ENCODE results near the gene ABCC6. TPM values are rescaled to one million over a fixed set of nuclear protein-coding genes. Genes with fewer than 3 reads are reported as not detected.
"Not testable (repeated sequence)": the region's sequence is repeated elsewhere in the genome, so short reads cannot be mapped to it uniquely, and the experiment has no call there.

The ABCC6 gene
- total RNA-seq, 1 donor from 2014 or later: 3.0 TPM

DNA sequence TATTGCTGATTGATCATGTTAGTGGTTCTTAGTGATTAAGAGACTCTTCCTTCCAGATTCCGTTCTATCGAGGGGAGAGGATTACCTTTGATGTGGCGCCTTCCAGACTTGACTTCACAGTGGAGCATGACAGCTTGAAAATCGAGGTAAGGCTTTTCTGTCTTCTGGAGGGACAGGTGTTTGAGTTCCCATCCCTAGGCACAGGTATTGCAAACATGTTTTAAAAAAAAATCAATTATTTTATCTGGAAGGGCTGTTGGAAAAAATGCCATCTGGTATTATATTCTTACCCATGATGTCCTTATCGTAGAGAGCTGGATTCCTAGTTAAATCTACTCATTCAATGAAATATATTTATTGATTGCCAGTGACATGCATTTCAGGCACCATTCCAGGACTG lies 29.1 kb upstream of the ABCC6 start:
- not testable (repeated sequence) for H3K36me3 ChIP-seq (ENCODE audit: insufficient read depth, low read length); H3K36me3 Mint-ChIP-seq (ENCODE audit: low read depth, unreplicated experiment); H3K27me3 Mint-ChIP-seq (ENCODE audit: low read depth, unreplicated experiment); H4K20me1 ChIP-seq (ENCODE audit: insufficient read depth, low read length); H3K27me3 ChIP-seq (ENCODE audit: insufficient read depth, low read length); H3K27ac Mint-ChIP-seq (ENCODE audit: unreplicated experiment); H3K4me3 Mint-ChIP-seq (ENCODE audit: unreplicated experiment); DNase-seq (ENCODE audit: low read depth); H2AFZ ChIP-seq (ENCODE audit: low read depth, low read length); H3K4me2 ChIP-seq (ENCODE audit: low read length); H3K4me1 ChIP-seq (ENCODE audit: insufficient read depth, low read length); H3K9ac ChIP-seq (ENCODE audit: low read length); H3K9me3 ChIP-seq (ENCODE audit: insufficient read depth, low read depth, low read length); H3K4me1 Mint-ChIP-seq (ENCODE audit: low read depth, unreplicated experiment); FAIRE-seq; H3K4me3 ChIP-seq (ENCODE audit: insufficient read depth, low read depth, low read length); H3K9me3 Mint-ChIP-seq (ENCODE audit: unreplicated experiment); H3K79me2 ChIP-seq (ENCODE audit: insufficient read depth, low read length); H3K27ac ChIP-seq (ENCODE audit: low read depth, low read length)

DNA sequence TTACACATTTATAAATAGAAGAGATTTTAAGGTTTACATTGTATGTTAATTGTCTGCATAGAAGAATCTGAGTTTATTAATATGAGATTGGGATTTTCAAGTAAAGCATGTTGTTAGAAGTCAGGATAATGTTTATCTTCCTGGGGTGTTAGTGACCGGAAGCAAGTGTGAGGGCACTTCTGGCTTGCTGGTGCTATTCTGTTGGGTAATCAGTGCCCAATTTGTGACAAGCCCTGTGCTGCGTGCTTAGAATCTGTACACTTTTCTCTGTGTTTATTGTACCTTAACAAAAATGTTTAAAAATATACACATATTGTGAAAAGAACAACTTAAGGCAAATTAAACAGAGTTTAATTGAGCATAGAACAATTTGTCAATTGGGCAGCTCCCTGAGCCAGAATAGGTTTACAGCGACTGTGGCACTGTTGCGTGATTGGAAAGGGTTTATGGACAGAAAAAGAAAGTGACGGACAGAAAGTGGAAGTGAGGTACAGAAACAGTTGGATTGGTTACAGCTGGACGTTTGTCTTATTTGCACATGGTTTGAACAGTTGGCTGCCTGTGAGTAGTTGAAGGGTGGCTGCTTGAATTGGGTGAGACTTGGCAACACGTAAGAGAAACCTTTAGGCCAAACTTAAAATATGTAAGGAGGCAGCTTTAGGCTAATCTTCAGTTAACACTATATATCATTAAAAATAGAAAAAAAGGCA lies 26.5 kb upstream of the ABCC6 start:
- H3K4me1 Mint-ChIP-seq (ENCODE audit: low read depth, unreplicated experiment); FAIRE-seq; H3K27me3 Mint-ChIP-seq (ENCODE audit: low read depth, unreplicated experiment): not testable (repeated sequence)

DNA sequence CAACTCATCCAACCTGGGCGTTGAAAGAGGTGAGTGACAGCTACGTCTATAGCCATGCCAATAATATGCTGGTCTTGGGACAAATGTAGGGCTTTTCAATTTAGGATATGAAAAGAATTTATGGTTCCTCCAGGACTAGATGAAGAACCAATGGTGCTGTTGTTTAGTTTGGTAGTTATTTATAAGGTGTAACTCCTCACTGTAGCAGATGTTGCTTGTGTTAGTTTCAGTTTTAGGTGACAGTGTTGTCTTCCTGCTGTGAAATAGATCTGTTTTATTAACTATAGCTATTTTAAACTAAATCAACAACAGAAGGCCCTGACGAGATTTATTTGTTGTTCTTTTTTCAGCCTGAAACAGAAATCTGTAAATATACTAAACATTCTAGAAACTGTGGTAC lies 24.1 kb upstream of the ABCC6 start:
- H2AFZ ChIP-seq (ENCODE audit: low read depth, low read length); H3K27me3 ChIP-seq (ENCODE audit: insufficient read depth, low read length); H4K20me1 ChIP-seq (ENCODE audit: insufficient read depth, low read length); H3K9me3 ChIP-seq (ENCODE audit: insufficient read depth, low read depth, low read length); DNase-seq (ENCODE audit: low read depth); H3K4me1 ChIP-seq (ENCODE audit: insufficient read depth, low read length); H3K27ac Mint-ChIP-seq (ENCODE audit: unreplicated experiment); FAIRE-seq; H3K4me1 Mint-ChIP-seq (ENCODE audit: low read depth, unreplicated experiment); H3K27ac ChIP-seq (ENCODE audit: low read depth, low read length); H3K9ac ChIP-seq (ENCODE audit: low read length); H3K4me3 Mint-ChIP-seq (ENCODE audit: unreplicated experiment); H3K27me3 Mint-ChIP-seq (ENCODE audit: low read depth, unreplicated experiment); H3K36me3 ChIP-seq (ENCODE audit: insufficient read depth, low read length); H3K9me3 Mint-ChIP-seq (ENCODE audit: unreplicated experiment); H3K36me3 Mint-ChIP-seq (ENCODE audit: low read depth, unreplicated experiment); H3K4me2 ChIP-seq (ENCODE audit: low read length); H3K79me2 ChIP-seq (ENCODE audit: insufficient read depth, low read length); H3K4me3 ChIP-seq (ENCODE audit: insufficient read depth, low read depth, low read length): not testable (repeated sequence)

More for the DNA sequence above, 26.5 kb upstream of the ABCC6 start:
- H3K27ac Mint-ChIP-seq (ENCODE audit: unreplicated experiment); DNase-seq (ENCODE audit: low read depth); H3K27me3 ChIP-seq (ENCODE audit: insufficient read depth, low read length); H3K27ac ChIP-seq (ENCODE audit: low read depth, low read length); H3K4me2 ChIP-seq (ENCODE audit: low read length); H3K4me3 ChIP-seq (ENCODE audit: insufficient read depth, low read depth, low read length); H3K79me2 ChIP-seq (ENCODE audit: insufficient read depth, low read length); H3K9ac ChIP-seq (ENCODE audit: low read length); H3K9me3 ChIP-seq (ENCODE audit: insufficient read depth, low read depth, low read length); H3K4me1 ChIP-seq (ENCODE audit: insufficient read depth, low read length); H3K36me3 Mint-ChIP-seq (ENCODE audit: low read depth, unreplicated experiment); H3K9me3 Mint-ChIP-seq (ENCODE audit: unreplicated experiment); H2AFZ ChIP-seq (ENCODE audit: low read depth, low read length); H4K20me1 ChIP-seq (ENCODE audit: insufficient read depth, low read length); H3K36me3 ChIP-seq (ENCODE audit: insufficient read depth, low read length); H3K4me3 Mint-ChIP-seq (ENCODE audit: unreplicated experiment): not testable (repeated sequence)

DNA sequence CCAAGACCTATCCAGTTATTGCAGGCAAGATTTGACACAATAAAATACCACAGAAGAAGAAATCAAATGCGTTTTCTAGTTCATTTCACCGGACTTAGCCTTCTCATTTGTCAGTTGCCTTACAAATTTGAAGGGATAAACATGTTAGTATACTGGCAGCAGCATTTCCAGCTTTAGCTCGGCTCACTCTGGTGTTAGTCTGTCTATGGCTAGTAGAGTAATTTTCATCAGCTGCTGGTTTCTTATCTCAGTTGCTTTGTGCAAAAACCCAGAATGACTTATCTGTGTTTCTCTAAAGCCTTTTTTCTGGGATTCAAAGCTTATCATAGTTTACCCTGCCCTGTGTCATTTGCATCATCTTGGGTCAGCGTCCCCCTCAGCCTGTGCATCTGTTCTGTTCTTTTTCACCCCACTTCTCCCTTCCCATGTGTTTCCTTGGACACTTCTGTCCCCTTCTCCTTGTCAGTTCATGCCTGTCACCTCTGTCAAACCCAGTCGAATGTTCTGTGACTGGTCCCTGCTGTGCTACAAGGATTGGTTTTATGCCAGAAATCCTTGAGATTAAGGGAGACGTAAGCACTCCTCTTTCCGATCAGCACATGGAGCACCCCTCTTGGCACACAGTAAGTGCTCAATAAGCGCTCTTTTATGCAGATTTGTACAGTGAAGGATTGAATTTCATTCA lies 23.4 kb upstream of the ABCC6 start:
- not testable (repeated sequence) for H3K27me3 Mint-ChIP-seq (ENCODE audit: low read depth, unreplicated experiment); DNase-seq (ENCODE audit: low read depth); H3K79me2 ChIP-seq (ENCODE audit: insufficient read depth, low read length); H3K4me1 Mint-ChIP-seq (ENCODE audit: low read depth, unreplicated experiment); H3K4me3 ChIP-seq (ENCODE audit: insufficient read depth, low read depth, low read length); FAIRE-seq; H3K4me3 Mint-ChIP-seq (ENCODE audit: unreplicated experiment); H4K20me1 ChIP-seq (ENCODE audit: insufficient read depth, low read length); H3K27ac ChIP-seq (ENCODE audit: low read depth, low read length); H3K27me3 ChIP-seq (ENCODE audit: insufficient read depth, low read length); H3K27ac Mint-ChIP-seq (ENCODE audit: unreplicated experiment); H2AFZ ChIP-seq (ENCODE audit: low read depth, low read length); H3K9me3 Mint-ChIP-seq (ENCODE audit: unreplicated experiment); H3K36me3 ChIP-seq (ENCODE audit: insufficient read depth, low read length); H3K9me3 ChIP-seq (ENCODE audit: insufficient read depth, low read depth, low read length); H3K4me1 ChIP-seq (ENCODE audit: insufficient read depth, low read length); H3K4me2 ChIP-seq (ENCODE audit: low read length); H3K36me3 Mint-ChIP-seq (ENCODE audit: low read depth, unreplicated experiment); H3K9ac ChIP-seq (ENCODE audit: low read length)

DNA sequence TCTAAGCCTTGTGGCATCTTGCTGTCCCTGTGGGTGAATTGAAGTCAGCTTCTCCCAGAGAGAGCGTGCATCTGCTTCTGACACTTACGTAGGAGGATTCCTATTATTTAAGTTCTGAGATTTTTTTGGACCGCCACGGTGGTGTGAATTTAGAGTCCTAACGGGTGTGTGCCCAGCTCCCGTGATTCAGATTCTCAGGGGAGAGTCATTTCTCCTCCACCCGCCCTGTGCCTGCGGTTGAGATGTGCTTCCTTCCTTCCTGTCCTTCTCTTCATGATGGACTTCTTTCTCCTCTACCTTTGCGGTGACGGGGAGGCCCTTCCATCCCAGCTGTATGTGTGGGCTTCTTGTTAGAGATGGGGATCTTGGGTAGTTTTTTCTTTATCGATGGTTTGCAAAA lies 20.6 kb upstream of the ABCC6 start:
- not testable (repeated sequence) for H3K9ac ChIP-seq (ENCODE audit: low read length); H3K27ac ChIP-seq (ENCODE audit: low read depth, low read length); H3K4me1 Mint-ChIP-seq (ENCODE audit: low read depth, unreplicated experiment); H3K36me3 Mint-ChIP-seq (ENCODE audit: low read depth, unreplicated experiment); H3K4me1 ChIP-seq (ENCODE audit: insufficient read depth, low read length); H3K4me3 Mint-ChIP-seq (ENCODE audit: unreplicated experiment); H2AFZ ChIP-seq (ENCODE audit: low read depth, low read length); FAIRE-seq; H3K9me3 ChIP-seq (ENCODE audit: insufficient read depth, low read depth, low read length); H3K4me3 ChIP-seq (ENCODE audit: insufficient read depth, low read depth, low read length); H4K20me1 ChIP-seq (ENCODE audit: insufficient read depth, low read length); H3K79me2 ChIP-seq (ENCODE audit: insufficient read depth, low read length); H3K9me3 Mint-ChIP-seq (ENCODE audit: unreplicated experiment); H3K36me3 ChIP-seq (ENCODE audit: insufficient read depth, low read length); DNase-seq (ENCODE audit: low read depth); H3K4me2 ChIP-seq (ENCODE audit: low read length); H3K27ac Mint-ChIP-seq (ENCODE audit: unreplicated experiment); H3K27me3 Mint-ChIP-seq (ENCODE audit: low read depth, unreplicated experiment); H3K27me3 ChIP-seq (ENCODE audit: insufficient read depth, low read length)

DNA sequence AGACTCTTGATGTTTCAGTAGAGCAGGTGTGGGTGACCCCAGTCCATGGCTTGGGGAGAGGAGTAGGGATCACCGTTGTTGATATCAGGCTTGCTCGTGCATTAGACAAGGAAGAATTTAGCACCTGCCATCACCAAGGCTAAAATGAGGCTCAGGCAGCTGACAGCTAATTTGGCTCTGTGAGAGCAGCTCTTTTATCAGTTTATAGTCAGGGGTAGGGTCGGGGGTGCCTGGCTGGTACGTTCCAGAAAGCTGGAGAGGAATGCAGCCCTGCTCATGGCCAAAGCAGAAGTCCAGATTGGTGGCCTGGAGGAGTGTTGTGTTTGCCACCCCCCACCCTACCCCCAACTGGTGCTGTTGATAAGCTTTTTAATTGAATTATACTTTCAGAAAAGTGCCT lies 17.4 kb upstream of the ABCC6 start:
- not testable (repeated sequence) for H3K36me3 ChIP-seq (ENCODE audit: insufficient read depth, low read length); H3K9ac ChIP-seq (ENCODE audit: low read length); H3K36me3 Mint-ChIP-seq (ENCODE audit: low read depth, unreplicated experiment); H3K4me1 Mint-ChIP-seq (ENCODE audit: low read depth, unreplicated experiment); H3K27ac Mint-ChIP-seq (ENCODE audit: unreplicated experiment); H3K4me1 ChIP-seq (ENCODE audit: insufficient read depth, low read length); H2AFZ ChIP-seq (ENCODE audit: low read depth, low read length); DNase-seq (ENCODE audit: low read depth); H3K4me2 ChIP-seq (ENCODE audit: low read length); H3K9me3 Mint-ChIP-seq (ENCODE audit: unreplicated experiment); H3K9me3 ChIP-seq (ENCODE audit: insufficient read depth, low read depth, low read length); H3K79me2 ChIP-seq (ENCODE audit: insufficient read depth, low read length); H3K27me3 Mint-ChIP-seq (ENCODE audit: low read depth, unreplicated experiment); H4K20me1 ChIP-seq (ENCODE audit: insufficient read depth, low read length); H3K4me3 ChIP-seq (ENCODE audit: insufficient read depth, low read depth, low read length); H3K4me3 Mint-ChIP-seq (ENCODE audit: unreplicated experiment); FAIRE-seq; H3K27ac ChIP-seq (ENCODE audit: low read depth, low read length); H3K27me3 ChIP-seq (ENCODE audit: insufficient read depth, low read length)

All from astrocyte (in vitro differentiated cells and primary cell).